HCT116 (cell line): ENCODE data around the gene PLAC8. TPM values are rescaled to one million over a fixed set of nuclear protein-coding genes. Genes with fewer than 3 reads are reported as not detected.
"Not testable (repeated sequence)": the region's sequence is repeated elsewhere in the genome, so short reads cannot be mapped to it uniquely, and the experiment has no call there.

Source experiments
- ATAC-seq: fragments of 200-7000 bp; cut with Tn5 transposase; 2 replicates; pipeline ENCODE4 v1.9.1; 2020; ENCODE audit warnings: mild to moderate bottlenecking, moderate library complexity
- BruUV-seq: library from RNA; stranded (reverse); fragments of 400-500 nt; replicated peaks from 2 replicates; lab custom pipeline; 2021; lab: Mats Ljungman, UMichigan
- CTCF ChIA-PET: fragments of 300-600 bp; sonication (Branson Sonifier 250); formaldehyde crosslinking; loops from one replicate; lab custom pipeline; 2021; ENCODE audit warnings: antibody characterized with exemption; lab: Charles Lee
- POLR2A ChIA-PET: fragments of 300-600, 350-600 bp; sonication (Branson Sonifier 250); formaldehyde crosslinking; loops from one replicate; lab custom pipeline; 2021; ENCODE audit warnings: antibody characterized with exemption; lab: Charles Lee
- RAD21 ChIA-PET, 2 experiments: fragments of 300-600 bp; sonication (Branson Sonifier 250); formaldehyde crosslinking; loops; one replicate each; lab custom pipeline; 2023; ENCODE audit warnings: low total read pairs in 2 of 2; ENCODE audit not compliant: uncharacterized antibody in 2 of 2, unreplicated experiment in 2 of 2, low non-redundant PET in 1 of 2; lab: Charles Lee
- DNase-seq: peaks from one replicate; pipeline ENCODE4 v3.0.0-alpha.2; 2010; ENCODE audit warnings: low read depth, low spot score
- H2AFZ ChIP-seq: fragments of 200-600 bp; shearing (Covaris generic), sonication (generic); 2 replicates; pipeline ENCODE4 v1.6.1; 2017; ENCODE audit warnings: low read depth, mixed run types, mixed read lengths, antibody characterized with exemption, low read length; ENCODE audit not compliant: poor library complexity, severe bottlenecking
- H3K27ac ChIP-seq: 2 replicates; pipeline ENCODE4 v1.5.1; 2012; ENCODE audit warnings: low read depth, low read length
- H3K27me3 ChIP-seq: fragments of 200-600 bp; sonication (generic); 2 replicates; pipeline ENCODE4 v1.6.1; 2016; ENCODE audit warnings: mixed run types, low read length, mixed read lengths; ENCODE audit not compliant: insufficient read depth
- H3K36me3 ChIP-seq, 2 experiments: fragments of 200-500 bp in 1 of 2; fragments of 200-600 bp in 1 of 2; sonication (Bioruptor generic) in 1 of 2; sonication (generic) in 1 of 2; 2 replicates each; pipeline versions ENCODE4 v1.5.1 to v1.6.1; 2014 to 2016; ENCODE audit warnings: low read length in 2 of 2, inconsistent platforms in 1 of 2, mixed read lengths in 1 of 2, mixed run types in 1 of 2; ENCODE audit not compliant: insufficient read depth in 2 of 2, control insufficient read depth in 1 of 2
- H3K4me1 ChIP-seq, 2 experiments: fragments of 200-600 bp in 1 of 2; sonication (generic) in 1 of 2; 2 replicates each; pipeline versions ENCODE4 v1.5.1 to v1.6.1; 2012 to 2017; ENCODE audit warnings: low read length in 2 of 2, inconsistent platforms in 1 of 2, mild to moderate bottlenecking in 1 of 2, mixed read lengths in 1 of 2, mixed run types in 1 of 2, moderate library complexity in 1 of 2; ENCODE audit not compliant: insufficient read depth in 2 of 2, control insufficient read depth in 1 of 2
- H3K4me2 ChIP-seq: fragments of 200-600 bp; sonication (generic); 2 replicates; pipeline ENCODE4 v1.6.1; 2017; ENCODE audit warnings: mixed run types, low read length, mixed read lengths
- H3K4me3 ChIP-seq, 2 experiments: fragments of 200-600 bp in 1 of 2; sonication (generic) in 1 of 2; replicated peaks in 1 of 2; 2 replicates each; pipeline ENCODE4 v1.5.1; 2011 to 2016; ENCODE audit warnings: low read length in 2 of 2, control low read depth in 1 of 2, low read depth in 1 of 2, mild to moderate bottlenecking in 1 of 2, mixed read lengths in 1 of 2, mixed run types in 1 of 2
- H3K79me2 ChIP-seq: fragments of 200-600 bp; sonication (generic); 2 replicates; pipeline ENCODE4 v1.6.1; 2017; ENCODE audit warnings: mild to moderate bottlenecking, mixed run types, low read length, moderate library complexity, mixed read lengths; ENCODE audit not compliant: insufficient read depth
- H3K9ac ChIP-seq: fragments of 200-600 bp; sonication (generic); 2 replicates; pipeline ENCODE4 v1.6.1; 2016; ENCODE audit warnings: low read length, mixed read lengths
- H3K9me2 ChIP-seq: fragments of 200-600 bp; sonication (generic), shearing (Covaris generic); 2 replicates; pipeline ENCODE4 v1.6.1; 2017; ENCODE audit warnings: mixed run types, mild to moderate bottlenecking, moderate library complexity; ENCODE audit not compliant: insufficient read depth
- H3K9me3 ChIP-seq, 2 experiments: fragments of 200-500 bp in 1 of 2; fragments of 200-600 bp in 1 of 2; sonication (Bioruptor generic) in 1 of 2; sonication (generic) in 1 of 2; 2 replicates each; pipeline ENCODE4 v1.6.1; 2014 to 2017; ENCODE audit warnings: low read length in 2 of 2, mixed read lengths in 2 of 2, inconsistent platforms in 1 of 2, low read depth in 1 of 2, mild to moderate bottlenecking in 1 of 2, mixed run types in 1 of 2, moderate library complexity in 1 of 2; ENCODE audit not compliant: control insufficient read depth in 1 of 2, insufficient read depth in 1 of 2
- H4K20me1 ChIP-seq: fragments of 200-600 bp; sonication (generic), shearing (Covaris generic); 2 replicates; pipeline ENCODE4 v1.6.1; 2017; ENCODE audit warnings: mixed run types, mild to moderate bottlenecking, moderate library complexity; ENCODE audit not compliant: insufficient read depth
- CBX3 ChIP-seq: IDR thresholded peaks from 2 replicates; pipeline ENCODE4 v1.6.1; 2012; ENCODE audit warnings: low read depth
- EGR1 ChIP-seq: IDR thresholded peaks from 2 replicates; pipeline ENCODE4 v1.6.1; 2012; ENCODE audit warnings: low read depth
- ELF1 ChIP-seq: IDR thresholded peaks from 2 replicates; pipeline ENCODE4 v1.6.1; 2012; ENCODE audit warnings: low read depth, borderline replicate concordance
- JUND ChIP-seq: IDR thresholded peaks from 2 replicates; pipeline ENCODE4 v1.6.1; 2012
- RAD21 ChIP-seq: IDR thresholded peaks from 2 replicates; pipeline ENCODE4 v1.6.1; 2012; ENCODE audit warnings: low read depth, mild to moderate bottlenecking
- SP1 ChIP-seq: IDR thresholded peaks from 2 replicates; pipeline ENCODE4 v1.6.1; 2012; ENCODE audit warnings: low read depth
- YY1 ChIP-seq: IDR thresholded peaks from 2 replicates; pipeline ENCODE4 v1.6.1; 2011; ENCODE audit warnings: low read length, low read depth, moderate library complexity, mild to moderate bottlenecking; ENCODE audit not compliant: insufficient replicate concordance; ENCODE audit errors: extremely low read depth
- intact Hi-C: fragments of 100-400 bp; cut with micrococcal nuclease; formaldehyde crosslinking; loops from 2 replicates; pipeline ENCODE4 v1.10.0; 2022
- total RNA-seq: library from RNA; stranded (reverse); gene quantifications from one replicate; pipeline ENCODE4 v1.2.1, GENCODE V29; 2021; ENCODE audit not compliant: unreplicated experiment

Gene PLAC8
- total RNA-seq, 1 experiment from 2014 or later = 0.61 TPM

DNA sequence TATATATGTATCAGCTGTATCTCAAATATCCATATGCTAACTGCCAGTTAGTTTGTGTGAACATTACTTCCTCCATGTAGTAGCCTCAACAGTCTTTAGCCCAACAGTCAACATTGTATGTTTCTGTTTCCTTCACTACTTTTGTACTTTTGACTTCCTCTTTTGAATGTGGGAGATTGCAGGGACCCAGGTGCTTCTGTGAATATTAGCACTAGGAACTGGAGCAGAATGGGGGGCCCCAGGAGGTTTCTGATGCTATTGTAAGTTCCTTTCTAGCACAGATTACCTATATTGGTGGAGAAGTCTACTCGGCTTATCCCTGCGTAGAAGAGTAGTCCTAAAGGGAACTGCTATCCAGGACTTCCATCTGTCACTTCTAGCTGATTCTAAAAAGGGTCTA, 2.3 kb downstream of the PLAC8 start:
- DNase-seq (no peak), ATAC-seq (no peak)
- Histone ChIP-seq H3K27me3 (no peaks in the 10 kb centered on the region), H3K9ac (no peak overlapping the region), H3K9me3 (no peaks in the 10 kb centered on the region), H3K36me3 (no peaks in the 10 kb centered on the region), H2AFZ (peak overlapping the region; percentile 29), H3K4me1 (peaks cover 7 to 21% of the 10 kb centered on the region in 2 experiments; a peak in 3 of 4 replicates), H3K4me2 (no peak overlapping the region), H3K79me2 (no peaks in the 10 kb centered on the region), H3K9me2 (no peaks in the 10 kb centered on the region), H3K4me3 (no peak overlapping the region), H4K20me1 (no peaks in the 10 kb centered on the region), H3K27ac (no peak overlapping the region)
- no TSS peak for BruUV-seq
- TF ChIP-seq ELF1 (no peak), SP1 (no peak), EGR1 (no peak), YY1 (no peak), RAD21 (no peak), CBX3 (no peak), JUND (no peak)
- RAD21 ChIA-PET = no interaction called here
- CTCF ChIA-PET = interaction anchor here (0.6 kb wide), 1 partner anchor 132 kb away, joined by 3 read pairs; no protein-coding TSS in a partner anchor
- intact Hi-C loops = no loop called here
- POLR2A ChIA-PET = no interaction called here

DNA sequence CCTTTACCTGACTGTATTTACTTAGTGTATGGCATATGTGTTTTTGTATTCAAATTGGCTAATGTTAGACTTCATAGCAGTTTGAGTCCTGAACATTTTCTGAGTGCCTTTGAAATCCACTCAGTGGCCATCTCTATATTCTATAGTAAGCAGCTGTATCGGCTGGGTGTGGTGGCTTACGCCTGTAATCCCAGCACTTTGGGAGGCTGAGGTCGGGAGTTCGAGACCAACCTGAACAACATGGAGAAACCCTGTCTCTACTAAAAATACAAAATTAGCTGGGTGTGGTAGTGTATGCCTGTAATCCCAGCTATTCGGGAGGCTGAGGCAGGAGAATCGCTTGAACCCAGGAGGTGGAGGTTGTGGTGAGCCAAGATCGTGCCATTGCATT, 2.8 kb downstream of the PLAC8 start:
- H2AFZ ChIP-seq, RAD21 ChIA-PET, ATAC-seq, POLR2A ChIA-PET, H3K9me2 ChIP-seq, H3K4me2 ChIP-seq, H3K27ac ChIP-seq, H3K4me3 ChIP-seq, DNase-seq, H3K9me3 ChIP-seq, H3K9ac ChIP-seq, BruUV-seq, H3K79me2 ChIP-seq, H3K36me3 ChIP-seq, H3K27me3 ChIP-seq, H4K20me1 ChIP-seq, intact Hi-C loops: not testable (repeated sequence)
- CTCF ChIA-PET = interaction anchor here (0.6 to 1.9 kb wide), 2 partner anchors 8 to 132 kb away, joined by 3 to 8 read pairs; no protein-coding TSS in a partner anchor
- H3K4me1 ChIP-seq = peaks cover 7 to 21% of the 10 kb centered on the region in 2 experiments; a peak in 3 of 4 replicates
